GM12891 (cell line): Measurements from ENCODE around the gene TAOK2.

Source experiments
- PAX5 ChIP-seq: IDR thresholded peaks from 2 replicates; pipeline ENCODE4 v1.6.1; 2011; ENCODE audit warnings: low read length, moderate library complexity, mild to moderate bottlenecking; ENCODE audit not compliant: insufficient read depth, severe bottlenecking
- POLR2A ChIP-seq: IDR thresholded peaks from 2 replicates; pipeline ENCODE4 v1.6.1; 2011; ENCODE audit warnings: low read depth, low read length, control low read depth
- POLR2AphosphoS5 ChIP-seq: IDR thresholded peaks from 2 replicates; pipeline ENCODE4 v1.6.1; 2011; ENCODE audit warnings: low read depth, low read length, control low read depth
- SPI1 ChIP-seq: IDR thresholded peaks from 2 replicates; pipeline ENCODE4 v1.6.1; 2011; ENCODE audit warnings: low read depth, low read length, control low read depth
- TAF1 ChIP-seq: IDR thresholded peaks from 2 replicates; pipeline ENCODE4 v1.6.1; 2011; ENCODE audit warnings: low read depth, low read length, control low read depth

GRCh38 chr16:29972500-29972899 lies 1.2 kb upstream of the TAOK2 start:
- TF ChIP-seq POLR2A (no peak), TAF1 (no peak), POLR2AphosphoS5 (no peak), PAX5 (no peak), SPI1 (no peak)
